Measurements from ENCODE around the gene ESPN.

DNA sequence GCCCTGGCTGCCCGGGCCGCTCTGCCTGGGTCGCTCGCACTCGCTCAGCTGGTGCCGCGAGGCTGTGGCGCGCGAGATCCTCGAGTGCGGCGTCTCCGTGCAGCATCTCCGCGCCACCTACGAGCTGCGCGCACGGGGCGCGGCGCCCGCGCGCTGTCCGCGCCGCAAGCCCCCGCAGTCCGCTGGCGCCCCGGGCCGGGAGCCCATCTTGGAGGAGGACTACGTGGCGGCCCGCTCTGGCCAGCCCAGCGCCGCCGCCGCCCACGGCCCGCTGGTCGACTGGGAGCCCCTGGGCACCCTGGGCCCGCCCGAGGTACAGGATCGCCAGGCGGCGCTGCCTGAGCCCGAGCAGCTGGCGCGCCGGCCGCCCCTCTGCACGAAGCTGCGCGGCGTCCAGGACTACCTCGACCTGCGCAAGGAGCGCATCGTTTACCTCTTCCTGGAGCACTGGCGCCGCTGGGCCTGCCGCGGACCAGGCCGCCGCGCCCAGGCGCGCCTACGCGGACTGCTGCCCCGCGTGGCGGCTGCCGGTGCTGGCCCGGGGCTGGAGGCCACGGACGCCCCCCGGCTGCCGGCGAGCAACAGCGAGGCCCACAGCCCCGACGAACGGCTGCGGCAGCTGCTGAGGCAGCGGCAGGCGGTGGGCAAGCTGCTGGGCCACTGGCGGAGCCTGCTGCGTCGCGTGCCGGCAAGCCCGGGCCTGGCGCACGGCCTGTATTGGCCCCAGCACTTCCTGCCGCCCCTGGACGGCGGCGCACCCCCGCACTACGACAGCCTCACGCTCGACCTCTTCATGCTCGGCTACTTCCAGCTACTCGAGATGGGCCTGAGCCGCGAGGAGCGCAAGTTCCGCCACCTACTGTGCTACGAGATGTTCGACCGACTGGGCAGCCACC is 30.5 kb downstream of the ESPN start:
- TF ChIP-seq, protein P1, sequence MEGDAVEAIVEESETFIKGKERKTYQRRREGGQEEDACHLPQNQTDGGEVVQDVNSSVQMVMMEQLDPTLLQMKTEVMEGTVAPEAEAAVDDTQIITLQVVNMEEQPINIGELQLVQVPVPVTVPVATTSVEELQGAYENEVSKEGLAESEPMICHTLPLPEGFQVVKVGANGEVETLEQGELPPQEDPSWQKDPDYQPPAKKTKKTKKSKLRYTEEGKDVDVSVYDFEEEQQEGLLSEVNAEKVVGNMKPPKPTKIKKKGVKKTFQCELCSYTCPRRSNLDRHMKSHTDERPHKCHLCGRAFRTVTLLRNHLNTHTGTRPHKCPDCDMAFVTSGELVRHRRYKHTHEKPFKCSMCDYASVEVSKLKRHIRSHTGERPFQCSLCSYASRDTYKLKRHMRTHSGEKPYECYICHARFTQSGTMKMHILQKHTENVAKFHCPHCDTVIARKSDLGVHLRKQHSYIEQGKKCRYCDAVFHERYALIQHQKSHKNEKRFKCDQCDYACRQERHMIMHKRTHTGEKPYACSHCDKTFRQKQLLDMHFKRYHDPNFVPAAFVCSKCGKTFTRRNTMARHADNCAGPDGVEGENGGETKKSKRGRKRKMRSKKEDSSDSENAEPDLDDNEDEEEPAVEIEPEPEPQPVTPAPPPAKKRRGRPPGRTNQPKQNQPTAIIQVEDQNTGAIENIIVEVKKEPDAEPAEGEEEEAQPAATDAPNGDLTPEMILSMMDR (IDR thresholded peaks at IDR 0.05), result peak; percentile 48
- no peak for TF ChIP-seq ZFX (IDR thresholded peaks at IDR 0.05; ENCODE audit: borderline replicate concordance)

All from 22Rv1 (cell line).